GM21447 (cell line): ENCODE data around the gene OSBP2.
"Not testable (repeated sequence)": the region's sequence is repeated elsewhere in the genome, so short reads cannot be mapped to it uniquely, and the experiment has no call there.

Experiments used
- ATAC-seq: cut with Tn5 transposase; IDR thresholded peaks from one replicate; pipeline ENCODE4 v1.9.1; 2021; ENCODE audit not compliant: unreplicated experiment

OSBP2 gene

DNA sequence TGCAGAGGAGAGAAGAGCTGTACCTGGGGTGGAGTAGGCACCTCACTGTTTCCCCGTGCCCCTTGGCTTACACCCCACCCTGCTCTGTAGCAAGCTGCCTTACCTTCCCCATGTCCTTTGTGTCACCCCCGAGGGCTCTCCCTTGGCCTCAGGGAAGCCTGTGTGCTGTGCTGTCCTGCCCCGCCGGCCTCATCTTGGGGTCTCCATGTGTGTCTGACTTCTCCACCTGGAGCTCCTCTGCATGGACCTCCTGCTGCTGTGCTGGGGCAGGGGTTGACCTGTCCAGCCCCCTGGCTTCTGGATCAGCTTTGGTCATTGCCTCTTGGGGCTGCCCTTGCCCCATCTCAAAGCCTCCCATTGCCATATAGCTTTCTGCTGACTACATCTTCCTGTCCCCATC lies 59.8 kb downstream of the OSBP2 start:
- no peak for ATAC-seq

DNA sequence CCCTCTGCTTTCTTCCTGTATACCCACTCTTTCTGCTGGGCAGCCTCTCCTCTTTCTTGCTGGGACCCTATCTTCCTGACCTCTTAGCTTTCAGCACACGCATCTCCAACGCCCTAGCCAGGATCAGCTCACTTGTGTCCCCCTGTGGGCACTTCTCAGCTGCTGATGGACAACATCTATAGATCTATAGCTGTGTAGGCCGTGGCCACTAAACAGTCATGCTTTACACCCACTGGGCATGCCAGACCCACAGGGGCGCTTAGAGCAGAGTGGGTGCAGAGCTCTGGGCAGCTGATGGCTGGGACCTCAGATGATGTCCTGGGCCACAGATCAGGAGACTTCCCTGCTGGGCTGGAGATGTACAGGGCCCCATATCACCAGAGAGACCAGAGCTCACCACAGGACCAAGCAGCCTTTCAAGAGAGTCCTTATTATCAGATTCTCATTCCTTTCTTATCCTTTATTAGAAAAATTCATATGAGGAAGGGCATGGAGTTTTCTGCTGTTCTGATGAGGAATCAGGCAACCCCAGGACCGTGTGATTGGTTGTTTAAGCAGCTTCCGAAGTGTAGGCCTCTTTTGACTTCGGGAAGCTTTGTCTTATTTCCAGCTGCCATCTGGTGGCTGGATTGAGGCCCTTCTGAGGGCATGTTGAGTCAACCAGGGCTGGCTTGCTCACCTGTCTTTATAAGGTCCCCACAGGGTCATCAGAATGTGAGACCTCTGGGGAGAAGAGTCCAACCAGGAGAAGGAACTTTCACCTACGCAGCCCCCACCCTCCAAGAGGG lies 60.5 kb downstream of the OSBP2 start:
- no peak for ATAC-seq

DNA sequence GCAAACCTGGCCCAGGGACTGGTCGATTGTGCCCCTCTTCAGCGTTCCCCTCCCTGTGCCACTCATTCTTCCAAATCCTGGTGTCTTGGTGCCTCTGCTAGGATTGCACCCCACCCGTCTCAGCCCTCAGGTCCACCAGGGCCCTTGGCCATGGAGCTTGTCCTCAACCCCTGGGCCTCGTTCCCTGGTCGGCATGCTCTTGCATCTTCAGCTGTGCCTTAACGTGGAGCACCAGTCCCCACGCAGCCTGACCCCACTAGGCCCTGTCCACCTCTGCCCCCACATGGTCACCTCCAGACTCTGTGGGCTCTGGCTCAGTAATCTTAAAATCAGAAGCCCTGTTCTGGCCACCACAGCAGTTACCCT lies 61.1 kb downstream of the OSBP2 start:
- no peak for ATAC-seq

DNA sequence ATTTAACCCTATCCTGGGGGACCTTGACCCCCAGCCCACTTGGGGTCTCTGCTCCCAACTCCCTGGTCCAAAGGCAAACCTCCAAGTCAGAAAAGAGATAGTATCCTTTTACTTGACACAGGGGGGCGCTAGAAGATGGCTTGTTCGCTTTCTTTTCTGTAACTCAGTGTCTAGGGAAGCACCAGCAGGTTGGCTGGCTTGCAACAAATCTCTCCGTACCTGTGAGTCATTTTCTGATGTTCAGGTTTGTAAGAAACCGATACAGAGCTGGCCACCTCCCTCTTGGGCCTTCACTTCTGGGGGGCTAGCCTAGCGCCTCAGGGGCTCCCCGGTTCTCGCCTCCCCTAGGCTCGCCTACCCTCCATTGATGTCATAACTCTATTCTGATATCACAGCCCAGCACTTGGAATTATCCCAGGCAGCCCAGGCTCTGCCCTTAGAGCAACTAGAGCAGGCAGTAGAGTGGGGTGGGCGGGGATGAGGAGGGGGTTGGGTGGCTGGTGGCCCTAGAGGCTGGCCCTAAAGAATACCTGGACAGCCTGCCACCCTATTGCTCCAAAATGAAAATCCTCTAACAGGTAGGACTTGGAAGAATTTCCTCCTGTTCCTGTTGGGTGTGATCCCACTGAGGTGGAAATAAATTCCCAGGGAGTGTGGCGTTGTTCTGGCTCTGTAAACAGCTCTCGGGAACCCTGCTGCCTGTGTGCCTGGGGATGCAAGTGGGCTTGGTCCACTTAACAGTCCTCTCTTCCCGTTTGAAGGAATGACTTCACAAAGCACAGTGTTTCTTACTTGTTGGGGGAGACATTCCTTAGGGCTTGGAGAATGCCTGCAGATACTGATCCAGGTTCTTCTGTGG lies 69.4 kb downstream of the OSBP2 start:
- no peak for ATAC-seq

DNA sequence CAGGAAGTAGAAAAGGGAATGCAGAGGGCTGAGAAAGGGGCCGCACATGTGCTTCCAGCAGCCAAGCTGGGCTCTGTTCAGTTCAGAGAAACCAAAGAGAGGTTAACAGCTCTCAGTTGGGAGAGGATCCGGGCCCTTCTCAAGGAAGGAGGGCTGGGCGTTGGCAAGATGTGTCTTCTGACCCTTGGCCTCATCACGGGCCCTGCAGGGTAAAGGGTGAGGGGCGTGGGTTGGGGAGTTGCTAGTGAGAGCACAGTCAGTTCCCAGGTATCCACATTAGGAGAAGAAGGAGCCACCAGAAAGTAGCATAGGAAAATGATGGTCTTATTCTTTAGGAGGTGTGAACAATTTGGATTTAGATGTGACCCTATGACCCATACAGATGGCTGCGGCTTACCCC lies 73.0 kb downstream of the OSBP2 start:
- ATAC-seq = no peak

DNA sequence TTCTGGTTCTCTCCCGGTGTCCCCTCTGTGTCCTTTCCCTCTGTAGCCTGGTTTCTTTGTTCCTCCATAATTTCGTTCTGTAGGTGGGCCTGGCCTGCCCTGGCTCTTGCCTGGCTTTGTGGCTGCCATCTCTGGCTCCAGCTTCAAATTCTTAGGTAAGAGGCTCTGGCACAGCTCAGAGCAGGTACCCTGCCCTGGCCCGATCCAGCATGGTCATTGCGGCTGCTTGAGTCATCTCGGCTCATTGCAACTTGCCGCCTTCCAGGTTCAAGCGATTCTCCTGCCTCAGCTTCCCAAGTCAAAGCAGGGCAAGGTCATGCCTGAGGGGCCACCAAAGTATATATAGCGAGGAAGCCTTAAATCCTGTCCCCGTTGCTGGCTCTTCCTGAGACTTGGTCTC lies 76.0 kb downstream of the OSBP2 start:
- no peak for ATAC-seq

DNA sequence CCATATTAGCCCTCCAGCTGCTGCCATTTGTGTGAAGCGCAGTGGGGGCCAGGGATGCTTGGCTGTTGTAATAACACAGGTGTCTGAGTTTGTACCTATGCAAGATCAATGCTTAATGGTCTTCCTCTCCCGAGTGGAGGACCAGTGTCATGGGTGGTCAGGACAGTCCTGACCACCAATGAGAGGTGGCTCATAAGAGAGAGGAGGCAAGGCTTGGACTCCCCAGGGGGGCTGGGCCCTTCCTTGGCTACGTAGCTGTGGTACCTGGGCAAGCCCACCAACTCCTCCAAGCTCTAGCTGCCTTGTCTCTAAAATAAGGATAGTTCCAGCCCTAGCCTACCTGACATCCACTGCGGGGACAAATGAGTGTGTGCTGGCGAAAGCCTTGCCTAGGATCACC lies 79.2 kb downstream of the OSBP2 start:
- ATAC-seq = no peak

DNA sequence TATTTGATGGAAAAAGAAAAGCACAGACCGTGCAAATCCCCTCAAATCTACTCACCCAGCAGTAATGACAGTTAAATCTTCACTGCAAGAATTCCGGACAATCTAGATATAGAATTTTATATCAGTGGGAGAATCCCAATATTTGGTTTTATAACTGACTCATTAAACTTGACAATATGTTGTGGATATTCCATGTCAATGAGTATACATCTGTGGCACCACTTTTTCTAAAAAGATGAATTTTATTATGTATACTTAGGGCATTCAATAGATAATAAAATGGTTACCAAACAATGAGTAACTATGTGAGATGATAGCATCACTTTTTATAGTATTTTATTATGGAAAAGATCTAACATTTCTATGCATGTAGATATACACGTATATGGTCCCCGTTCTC lies 79.9 kb downstream of the OSBP2 start:
- ATAC-seq = no peak

DNA sequence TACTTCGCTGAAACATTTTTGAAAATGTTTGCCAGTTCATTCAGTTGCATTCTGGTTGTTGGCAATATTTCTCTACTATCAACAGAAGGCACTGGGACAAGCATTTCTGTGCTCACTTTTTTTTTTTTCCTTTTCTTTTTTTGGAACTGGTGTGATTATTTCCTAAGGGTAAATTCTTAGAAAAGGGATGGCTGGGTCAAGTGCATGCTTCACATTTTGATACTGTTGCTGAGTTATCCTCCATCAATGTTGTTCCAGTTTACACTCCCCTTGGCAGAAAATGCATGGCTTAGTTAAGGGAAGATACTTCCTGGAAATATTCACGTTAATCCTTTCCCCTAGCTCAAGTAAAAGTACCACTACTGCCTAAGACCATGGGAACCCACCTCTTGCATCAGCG lies 81.8 kb downstream of the OSBP2 start:
- ATAC-seq = no peak

DNA sequence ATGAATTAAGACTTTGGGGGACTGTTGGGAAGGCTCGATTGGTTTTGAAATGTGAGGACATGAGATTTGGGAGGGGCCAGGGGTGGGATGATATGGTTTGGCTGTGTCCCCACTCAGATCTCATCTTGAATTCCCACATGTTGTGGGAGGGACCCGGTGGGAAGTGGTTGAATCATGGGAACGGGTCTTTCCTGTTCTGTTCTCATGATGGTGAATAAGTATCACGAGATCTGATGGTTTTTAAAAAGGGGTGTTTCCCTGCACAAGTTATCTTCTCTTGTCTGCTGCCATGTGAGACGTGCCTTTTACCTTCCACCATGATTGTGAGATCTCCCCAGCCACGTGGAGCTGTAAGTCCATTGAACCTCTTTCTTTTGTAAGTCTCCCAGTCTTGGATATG lies 82.5 kb downstream of the OSBP2 start:
- ATAC-seq = not testable (repeated sequence)

DNA sequence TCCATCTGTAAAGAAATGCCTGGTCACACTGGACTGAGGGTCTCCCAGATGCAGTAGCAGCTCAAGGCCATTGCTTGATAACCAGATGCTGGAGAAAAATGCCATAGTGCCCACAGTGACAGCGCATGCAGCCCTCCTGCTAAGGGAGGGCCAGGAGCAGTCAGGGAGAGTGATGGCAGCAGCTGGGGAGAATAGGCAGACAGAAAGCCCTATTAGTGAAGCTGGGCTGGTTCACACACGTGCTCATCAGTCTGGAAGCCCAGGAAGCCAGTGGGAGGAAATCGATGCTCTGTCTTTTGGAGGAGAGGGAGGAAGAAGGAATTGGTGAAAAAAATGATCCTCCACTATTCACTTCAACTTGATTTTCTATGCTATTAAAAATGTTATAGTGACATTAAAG lies 82.9 kb downstream of the OSBP2 start:
- ATAC-seq = no peak

DNA sequence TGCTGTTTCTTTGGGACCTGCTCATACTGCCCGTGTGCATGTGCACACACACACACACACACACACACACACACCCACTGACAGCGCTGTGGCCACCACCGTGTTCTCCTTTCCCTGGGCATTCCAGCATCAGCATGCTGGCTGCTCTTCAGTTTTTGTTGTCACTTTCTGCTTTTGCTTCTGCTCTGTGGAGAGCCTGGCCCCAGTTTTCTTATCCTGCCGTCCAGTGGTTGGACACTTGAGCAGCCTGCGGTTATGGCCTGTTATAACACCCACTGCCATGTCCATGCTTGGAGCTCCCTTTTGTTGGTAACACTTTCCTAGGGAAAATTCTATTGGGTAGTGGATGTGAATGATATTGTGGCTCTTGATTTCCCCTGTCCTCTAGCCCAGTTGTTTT lies 83.6 kb downstream of the OSBP2 start:
- ATAC-seq = no peak

DNA sequence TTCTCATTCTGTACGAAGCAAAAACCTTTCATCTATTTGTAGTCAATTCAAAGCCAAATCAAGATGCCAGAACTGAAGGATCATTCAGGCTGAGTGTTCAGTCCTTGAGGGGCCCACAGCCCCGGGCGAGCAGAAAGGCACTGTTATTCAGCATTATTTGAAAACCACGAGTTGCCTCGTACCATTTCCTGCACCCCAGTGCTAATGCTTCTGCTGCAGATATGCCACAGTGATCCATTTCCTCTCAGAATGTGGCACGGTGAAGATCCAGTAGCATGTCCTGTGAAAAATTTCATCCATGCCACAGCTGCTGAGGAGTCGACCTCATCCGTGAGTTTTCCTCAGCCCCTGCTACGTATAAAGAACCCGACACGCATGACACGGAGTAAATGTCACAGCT lies 85.4 kb downstream of the OSBP2 start:
- no peak for ATAC-seq

DNA sequence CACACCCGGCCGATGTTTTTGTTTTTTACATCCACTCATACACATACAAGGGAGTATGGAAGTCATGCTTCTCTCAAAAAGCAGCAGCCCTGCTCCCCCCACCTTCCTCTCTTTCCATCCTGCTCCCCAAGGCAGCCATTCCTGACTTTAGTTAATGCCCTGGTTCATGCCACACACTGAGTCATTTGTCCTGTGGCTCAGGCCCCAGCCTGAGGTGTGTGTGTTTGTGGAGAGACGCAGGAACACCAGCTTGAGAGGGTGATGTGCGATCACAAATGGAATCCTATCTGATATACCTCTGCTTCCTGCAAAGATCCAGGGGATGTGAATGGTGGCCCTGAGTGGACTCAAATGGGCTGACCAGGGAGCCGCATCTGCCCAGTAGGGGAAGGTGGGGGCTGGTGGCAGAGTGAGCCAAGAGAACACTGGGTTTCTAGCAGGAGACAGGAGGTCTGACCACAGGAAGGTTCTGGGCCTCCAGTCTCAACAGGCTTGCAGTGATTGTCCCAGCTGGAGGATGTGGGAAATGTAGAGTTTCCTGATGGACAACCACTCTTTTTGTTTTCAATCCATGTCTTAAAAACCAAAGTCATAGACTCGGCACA lies 86.7 kb downstream of the OSBP2 start:
- no peak for ATAC-seq

DNA sequence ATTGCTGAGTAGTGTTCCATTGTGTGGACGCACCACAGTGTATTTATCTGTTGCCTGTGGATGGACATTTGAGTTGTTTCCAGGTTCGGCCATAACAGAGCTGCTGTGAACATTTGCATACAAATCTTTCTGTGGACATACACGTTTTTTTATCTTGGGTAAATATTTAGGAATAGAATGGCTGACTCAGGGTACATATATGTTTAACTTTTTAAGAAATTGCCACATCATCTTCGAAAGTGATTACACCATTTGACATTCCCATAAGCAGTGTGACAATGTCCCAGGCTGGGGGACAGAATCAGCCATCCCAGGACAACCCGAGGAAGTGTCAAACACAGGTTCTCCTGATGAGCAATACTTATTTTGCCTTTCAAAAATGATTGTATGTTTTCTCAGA lies 87.9 kb downstream of the OSBP2 start:
- no peak for ATAC-seq

DNA sequence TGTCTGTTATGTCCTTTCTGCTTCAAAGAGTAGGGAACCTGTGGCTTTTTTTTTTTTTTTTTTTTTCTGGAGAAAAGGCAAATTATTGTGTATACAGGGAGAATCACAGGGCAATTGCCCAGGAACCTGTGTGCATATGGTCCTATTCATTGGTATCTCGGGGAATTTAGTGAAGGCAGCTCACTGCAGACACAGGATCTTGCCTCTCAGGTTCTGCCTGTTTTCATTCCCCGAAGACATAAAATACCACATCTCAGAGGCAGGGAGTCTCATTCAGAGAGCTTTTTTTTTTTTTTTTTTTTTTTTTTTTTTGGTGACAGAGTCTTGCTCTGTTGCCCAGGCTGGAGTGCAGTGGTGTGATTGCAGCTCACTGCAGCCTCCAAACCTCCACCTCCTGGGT lies 88.3 kb downstream of the OSBP2 start:
- no peak for ATAC-seq

DNA sequence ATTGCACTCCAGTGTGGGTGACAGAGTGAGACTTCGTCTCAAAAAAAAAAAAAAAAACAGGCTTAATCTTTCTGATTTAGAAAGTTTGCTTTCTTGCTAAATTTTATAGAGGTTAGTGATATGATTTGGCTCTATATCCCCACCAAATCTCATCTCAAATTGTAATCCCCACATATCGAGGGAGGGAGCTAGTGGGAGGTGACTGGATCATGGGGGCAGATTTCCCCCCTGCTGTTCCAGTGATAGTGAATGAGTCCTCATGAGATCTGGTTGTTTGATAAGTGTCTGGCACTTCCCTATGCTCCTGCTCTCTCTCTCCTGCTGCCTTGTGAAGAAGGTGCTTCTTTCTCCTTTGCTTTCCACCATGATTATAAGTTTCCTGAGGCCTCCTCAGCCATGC lies 90.9 kb downstream of the OSBP2 start:
- no peak for ATAC-seq

DNA sequence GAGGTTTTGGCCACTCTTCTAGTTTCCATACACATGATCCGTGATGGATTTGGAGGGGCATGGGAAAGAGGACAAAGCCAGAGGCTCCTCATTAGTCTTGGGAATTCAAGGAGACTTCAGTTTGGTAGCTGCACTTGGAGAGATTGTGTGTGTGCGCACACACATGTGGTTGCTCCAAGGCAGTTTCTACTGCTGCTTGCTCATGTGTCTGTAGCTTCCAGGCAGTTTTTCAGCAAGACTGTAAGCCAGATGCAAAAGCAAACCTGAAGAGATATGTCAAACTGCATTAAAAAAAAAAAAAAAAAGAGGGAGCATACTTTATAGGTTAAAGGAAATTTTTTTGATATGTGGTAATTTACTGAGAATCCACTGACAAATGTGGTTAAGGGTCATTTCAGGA lies 95.7 kb downstream of the OSBP2 start:
- ATAC-seq = no peak

DNA sequence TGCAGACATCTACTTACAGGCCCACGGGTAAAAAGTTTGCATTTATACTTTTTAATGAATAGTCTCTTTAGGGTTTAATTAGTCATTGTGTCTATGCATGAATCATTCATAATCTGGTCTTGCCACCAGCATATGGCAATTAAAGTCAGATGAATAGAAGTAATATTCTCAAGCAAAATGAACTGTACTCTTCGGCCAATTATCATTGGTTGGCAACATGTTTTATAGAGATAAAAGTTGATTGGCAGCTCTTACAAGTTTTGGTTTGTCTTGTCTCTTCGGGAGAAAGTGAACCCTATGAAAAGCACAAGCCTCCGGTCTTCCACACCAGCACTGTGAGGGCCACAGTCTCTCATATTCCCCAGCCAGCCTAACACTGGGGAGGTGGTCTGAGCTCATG lies 97.8 kb downstream of the OSBP2 start:
- ATAC-seq = no peak

DNA sequence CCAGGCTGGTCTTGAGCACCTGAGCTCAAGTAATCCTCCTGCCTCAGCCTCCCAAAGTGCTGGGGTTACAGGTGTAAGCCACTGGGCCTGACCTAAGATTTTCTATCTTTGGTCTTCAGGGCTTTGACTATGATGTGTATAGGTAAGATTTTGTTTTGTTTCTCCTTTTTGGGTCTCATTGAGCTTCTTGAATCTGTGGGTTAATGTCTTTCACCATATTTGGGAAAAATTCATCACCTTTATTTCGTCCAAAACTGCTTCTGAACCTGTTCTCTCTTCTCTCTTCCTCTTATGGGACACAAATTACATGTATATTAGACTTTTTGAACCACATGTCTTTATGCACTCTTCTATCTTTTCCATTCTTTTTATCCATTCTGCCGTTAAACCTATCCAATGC lies 100.4 kb downstream of the OSBP2 start:
- no peak for ATAC-seq

DNA sequence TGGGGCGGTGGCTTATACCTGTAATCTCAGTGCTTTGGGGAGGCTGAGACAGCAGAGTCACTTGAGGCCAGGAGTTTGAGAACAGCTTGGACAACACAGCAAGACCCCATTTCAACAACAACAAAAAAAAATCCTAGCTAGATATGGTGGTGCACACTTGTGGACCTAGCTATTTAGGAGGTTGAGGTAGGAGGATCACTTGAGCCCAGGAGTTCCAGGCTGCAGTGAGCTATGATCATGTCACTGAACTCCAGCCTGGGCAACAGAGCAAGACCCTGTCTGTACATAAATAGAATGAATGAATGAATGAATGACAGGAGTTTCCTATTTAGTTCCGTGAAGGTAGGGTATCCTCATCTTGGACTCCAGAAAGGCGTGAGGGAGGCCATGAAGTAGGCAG lies 107.0 kb downstream of the OSBP2 start:
- no peak for ATAC-seq
